NCI-H1092 (cell line): Measurements from ENCODE around the gene FAM222A.

ENCODE experiments used
- DNase-seq: peaks from one replicate; lab custom pipeline; 2025; lab: John Stamatoyannopoulos, UW

FAM222A gene

DNA sequence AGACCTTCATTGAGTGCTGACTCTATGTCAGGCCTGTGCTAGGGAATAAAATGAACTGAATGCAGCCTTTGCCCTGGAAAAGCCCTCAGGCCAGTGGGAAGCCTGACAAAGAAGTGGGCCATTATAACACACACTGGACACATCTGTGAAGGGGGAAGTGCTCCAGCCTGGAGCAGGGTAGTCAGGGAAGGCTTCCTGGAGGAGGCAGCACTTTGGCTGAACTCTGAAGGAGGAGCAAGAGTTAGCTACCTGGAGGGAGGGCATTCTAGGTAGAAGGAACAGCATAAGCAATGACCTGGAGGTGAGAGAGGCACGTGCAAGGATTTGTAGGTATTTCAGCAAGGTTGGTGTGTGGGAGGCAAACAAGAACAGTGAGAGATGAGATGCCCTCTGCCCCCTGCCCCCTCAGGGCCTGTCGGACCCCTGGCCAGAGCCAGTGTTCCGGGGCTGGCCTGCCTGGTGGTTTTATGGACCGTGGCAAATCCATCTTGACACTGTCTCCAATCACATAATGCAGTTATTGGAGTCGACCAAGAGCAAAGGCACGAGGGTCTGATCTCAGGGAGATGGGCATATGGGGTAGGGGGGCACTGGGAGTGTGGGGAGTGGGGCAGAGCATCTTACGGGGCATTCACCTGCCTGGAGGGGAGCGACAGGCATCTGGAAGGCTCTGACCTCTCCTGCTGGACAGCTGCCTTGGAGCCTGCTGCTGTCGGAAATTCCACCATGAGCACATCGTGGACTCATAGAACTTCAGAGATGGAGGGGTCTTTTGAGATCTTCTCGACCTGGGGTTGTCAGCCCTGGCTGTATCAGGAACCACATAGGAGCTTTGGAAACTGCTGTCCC lies 2.7 kb upstream of the FAM222A start:
- DNase-seq: no peak

GRCh38 chr12:109711596-109712461 lies 1.8 kb upstream of the FAM222A start:
- no peak for DNase-seq

DNA sequence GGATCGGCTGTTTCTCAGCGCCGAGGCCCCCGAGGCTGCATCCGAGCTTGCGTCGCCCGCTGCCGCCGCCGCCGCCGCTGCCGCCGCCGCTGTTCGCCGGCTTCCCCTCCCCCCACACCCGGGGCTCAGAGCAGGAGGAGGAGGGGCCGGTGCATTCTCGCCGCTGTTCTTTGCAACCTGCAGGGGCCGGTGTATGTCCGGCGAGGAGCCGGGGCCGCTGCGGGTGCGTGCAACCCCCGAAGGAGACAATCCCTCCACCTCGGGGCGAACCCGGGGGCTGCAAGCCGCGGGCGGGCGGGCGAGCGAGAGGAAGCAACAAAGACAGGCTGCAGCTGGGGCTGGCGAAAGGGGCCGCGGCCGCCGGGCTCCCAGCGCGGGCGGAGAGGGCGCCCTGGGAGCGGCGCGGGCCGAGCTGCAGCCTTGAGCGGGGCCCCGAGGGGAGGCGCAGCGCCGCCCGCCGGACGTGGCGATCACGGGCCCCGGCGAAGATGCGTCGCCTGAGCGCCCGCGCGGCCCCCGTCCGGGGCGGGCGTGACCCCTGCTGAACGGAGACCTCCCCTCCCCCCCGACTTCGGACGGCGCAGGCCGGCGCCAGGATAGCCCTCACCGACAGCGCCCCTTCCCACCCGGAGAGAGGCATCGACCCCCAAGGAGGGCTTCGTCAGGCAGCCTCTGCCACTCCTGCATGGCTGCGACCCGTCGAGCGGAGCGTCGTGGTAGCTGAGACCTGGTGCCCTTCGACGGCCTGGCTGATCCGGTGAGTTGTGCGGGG lies 702 bp downstream of the FAM222A start:
- no peak for DNase-seq

GRCh38 chr12:109714913-109715244 lies 1.3 kb downstream of the FAM222A start:
- DNase-seq: no peak

GRCh38 chr12:109715310-109716091 lies 1.9 kb downstream of the FAM222A start:
- no peak for DNase-seq

DNA sequence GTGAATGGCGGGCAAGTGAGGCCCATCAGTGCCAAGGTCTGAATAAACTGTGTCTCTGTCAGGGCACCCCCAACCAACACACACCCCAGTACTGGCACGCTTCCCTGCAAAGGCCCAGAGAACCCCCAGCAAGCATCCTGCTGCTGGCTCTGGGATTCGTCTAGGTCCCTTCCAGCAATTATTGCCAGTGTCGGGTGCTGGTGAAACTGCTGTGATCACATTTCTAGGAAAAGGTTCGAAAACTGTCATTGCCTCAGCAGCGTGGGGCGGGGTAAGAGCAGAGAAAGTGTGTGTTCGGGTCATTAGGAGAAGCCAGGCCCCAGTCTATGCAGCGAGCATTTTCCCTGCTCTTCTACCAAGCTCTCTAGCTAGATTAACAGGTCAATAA lies 2.5 kb downstream of the FAM222A start:
- no peak for DNase-seq

DNA sequence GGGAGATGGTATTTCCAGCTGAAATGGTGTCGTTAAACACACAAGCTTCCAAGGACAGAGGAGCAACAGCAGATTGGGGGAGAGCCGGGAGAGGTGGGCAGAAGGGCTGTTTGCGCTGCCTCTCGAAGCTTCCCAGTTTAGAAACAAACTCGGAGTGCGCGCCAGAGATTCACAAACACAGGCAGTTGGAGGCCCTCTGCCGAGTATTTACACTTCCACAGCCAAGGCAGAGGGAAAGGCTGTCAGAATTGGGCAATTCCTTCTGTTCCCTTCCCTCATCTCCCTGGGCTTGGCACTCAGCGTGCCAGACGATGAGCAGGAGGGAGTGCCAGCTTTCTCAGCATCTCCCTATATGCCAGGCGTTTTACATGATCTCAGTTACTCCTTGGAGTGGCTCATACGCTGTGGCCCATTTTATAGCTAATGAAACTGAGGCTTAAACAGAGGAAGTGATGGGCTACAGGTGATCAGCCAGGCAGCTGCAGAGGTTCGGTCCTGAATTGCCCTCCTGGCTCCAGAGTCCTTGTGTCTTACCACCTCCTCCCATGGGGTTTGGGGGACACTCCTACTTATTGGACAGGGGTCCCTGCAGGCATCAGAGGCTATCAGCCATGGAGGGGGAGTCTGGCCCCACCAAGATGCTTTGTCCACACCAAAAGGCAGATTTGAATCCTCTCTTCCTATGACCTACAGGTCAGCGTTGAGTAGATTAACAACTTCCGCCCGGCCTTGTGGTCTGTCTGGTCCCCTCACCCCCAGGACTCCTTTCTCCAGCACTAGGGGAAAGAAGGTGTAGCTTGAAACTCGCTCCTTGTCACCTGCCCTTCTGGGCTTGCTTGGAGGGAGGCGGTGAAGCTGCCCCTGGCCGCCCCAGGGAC lies 3.1 kb downstream of the FAM222A start:
- DNase-seq: peak; percentile 54

DNA sequence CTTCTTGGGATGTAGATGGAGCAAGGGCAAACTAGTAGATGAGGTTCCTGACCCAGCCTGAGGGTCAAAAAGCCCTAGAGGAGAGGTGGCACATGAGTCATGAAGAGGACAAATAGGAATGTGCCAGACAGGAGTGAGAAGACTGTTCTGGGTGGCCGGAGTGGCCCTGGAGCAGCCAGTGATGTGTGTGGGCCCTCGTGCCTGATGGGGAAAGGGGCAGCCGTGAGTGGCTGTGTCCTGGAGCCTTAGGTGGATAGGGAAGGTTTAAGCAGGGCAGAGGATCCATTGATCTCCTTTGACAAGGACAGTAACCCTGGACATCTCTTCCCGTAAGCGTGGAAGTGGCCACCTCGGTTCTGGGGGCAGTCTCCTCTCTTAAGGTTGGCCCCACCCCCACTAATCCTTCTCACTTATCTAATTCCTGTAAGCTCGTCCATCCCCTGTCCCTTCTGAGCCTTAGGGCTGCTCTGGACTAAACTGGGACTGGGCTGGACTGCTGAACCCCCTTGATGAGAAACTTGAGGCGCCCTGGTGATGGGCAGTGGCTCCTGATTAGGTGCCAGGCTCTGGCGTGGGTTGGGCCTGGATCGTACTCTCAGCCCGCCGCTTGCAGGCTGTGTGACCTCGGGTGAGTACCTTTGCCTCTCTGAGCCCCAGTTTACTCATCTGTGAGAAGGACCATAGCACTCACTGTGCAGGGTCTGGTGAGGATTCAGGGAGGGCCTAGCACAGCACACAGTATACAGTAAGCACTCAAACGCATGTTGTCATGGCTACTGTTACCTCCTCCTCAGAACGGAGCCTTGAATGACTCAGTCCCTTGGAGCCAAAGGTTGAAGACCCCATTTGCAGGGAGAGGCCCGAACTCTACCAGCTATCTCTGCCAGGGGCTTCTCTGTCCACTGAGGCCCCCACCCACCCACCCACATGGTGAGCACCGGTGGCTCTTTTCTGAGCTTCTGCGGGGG lies 4.0 kb downstream of the FAM222A start:
- no peak for DNase-seq

DNA sequence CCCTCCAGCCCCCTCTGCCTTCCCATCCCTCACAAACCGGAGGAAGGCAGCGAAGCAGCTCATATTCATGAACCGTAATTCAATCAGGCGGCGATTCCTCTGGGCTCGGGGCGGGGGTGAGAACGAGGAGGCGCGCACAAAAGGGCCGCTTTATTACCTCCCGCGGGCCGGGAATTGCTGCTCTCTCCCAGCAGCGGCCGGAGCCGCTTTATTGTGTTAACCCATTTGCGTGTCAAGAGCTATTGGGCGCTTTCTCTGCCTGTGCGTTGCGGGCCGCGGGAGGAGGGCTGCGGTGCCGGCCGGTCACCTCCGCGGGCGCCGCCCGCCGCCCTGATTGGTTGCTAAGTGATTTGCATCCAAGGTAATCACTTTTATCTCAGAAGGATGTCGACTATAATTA lies 4.8 kb downstream of the FAM222A start:
- DNase-seq: no peak

DNA sequence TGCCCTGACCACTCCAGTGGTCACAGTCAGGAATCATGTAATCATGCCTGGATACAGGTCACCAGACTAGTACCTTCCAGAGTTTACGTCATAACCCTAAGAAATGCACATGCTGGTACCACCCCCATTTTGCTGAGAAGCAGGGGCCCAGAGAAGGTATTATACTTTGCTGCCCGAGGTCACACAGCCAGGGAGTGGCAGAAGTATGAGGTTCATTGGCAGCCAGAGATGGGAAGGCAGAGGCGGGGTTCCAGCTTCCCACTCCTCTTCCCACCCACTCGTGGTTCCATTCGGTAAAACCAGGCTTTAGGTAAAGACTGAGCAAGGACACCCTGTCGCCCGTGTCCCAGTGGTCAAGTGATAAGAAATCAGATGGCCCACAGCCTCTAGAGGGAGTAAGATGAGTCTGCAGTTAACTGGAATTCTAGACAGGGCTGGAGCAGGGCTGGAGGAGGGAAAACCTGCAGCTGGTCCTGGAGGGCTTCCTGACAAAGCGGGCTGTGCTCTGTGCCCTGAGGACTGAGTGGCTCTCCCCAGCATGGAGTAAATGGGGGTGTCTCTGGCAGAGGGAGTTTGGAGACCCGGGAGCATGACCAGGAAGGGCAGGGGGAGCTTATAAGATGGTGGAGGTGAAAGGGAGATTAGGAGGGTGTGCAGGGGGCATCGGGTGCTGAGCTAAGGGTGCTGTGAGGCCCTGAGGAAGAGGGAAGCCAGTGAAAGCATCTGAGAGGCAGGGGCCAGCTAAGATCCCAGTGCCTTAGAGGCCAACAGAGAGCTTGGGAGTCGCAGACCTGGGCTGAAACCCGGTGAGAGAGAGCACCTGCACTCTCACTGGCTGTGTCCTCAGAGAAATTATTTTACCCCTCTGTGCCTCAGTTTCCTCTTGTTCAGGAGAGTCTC lies 5.7 kb downstream of the FAM222A start:
- no peak for DNase-seq

- DNase-seq: peak; percentile 36
Measured at GRCh38 chr12:109720152-109720856, 6.7 kb downstream of the FAM222A start.

GRCh38 chr12:109720857-109721189 lies 7.2 kb downstream of the FAM222A start:
- DNase-seq: no peak

DNA sequence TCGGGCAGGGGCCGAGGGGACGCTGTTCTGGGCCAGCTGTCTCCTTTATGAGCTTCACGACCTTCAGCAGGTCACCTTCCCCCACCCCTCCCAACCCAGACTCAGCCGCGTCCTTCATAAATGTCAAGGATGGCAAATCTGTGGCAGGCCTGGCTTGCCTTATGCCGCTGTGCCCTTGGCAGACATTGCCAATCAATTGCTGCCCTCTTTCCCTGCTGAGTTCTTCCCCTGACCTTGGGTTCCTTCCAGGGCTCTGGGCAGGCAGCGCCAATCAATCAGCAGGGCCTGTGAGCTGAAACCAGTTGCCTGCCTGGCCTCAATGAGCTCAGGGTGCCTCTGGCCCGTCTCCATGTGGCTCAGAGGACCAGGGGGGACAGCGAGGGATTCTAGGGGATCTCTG lies 7.7 kb downstream of the FAM222A start:
- DNase-seq: no peak

GRCh38 chr12:109722022-109722720 lies 8.5 kb downstream of the FAM222A start:
- DNase-seq: no peak

- no peak for DNase-seq
Measured at GRCh38 chr12:109722721-109723094, 9.1 kb downstream of the FAM222A start.

GRCh38 chr12:109723311-109723881 lies 9.8 kb downstream of the FAM222A start:
- DNase-seq: peak; percentile 38

DNA sequence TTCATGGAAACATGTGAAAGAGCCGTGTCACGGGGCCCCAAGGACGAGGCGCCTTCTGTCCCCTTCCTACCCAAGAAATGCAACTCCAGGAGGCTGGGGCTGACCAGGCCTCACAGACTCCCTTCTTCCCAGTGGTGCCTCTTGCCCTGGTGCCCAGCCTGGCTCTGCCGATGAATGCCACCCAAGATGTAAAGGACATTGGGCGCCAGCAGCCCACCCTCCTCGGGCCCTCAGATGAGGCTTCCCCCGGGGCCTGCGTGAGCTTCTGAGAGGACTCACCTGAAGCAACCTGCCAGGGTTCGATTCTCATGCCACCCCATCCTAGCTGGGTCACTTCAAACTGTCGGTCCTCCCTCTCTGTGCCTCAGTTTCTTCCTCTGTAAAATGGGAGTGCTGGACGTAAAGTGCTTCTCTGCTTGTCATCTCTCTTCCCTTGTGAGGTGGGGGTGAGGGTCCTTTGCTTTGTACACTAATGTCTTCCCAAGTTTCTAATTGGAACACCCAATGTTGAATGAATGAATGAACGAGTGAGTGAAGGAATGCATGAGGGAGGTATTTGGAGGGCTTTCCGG lies 10.8 kb downstream of the FAM222A start:
- no peak for DNase-seq
